K562 (cell line): Measurements from ENCODE around the gene GTF2A1. TPM values are rescaled to one million over a fixed set of nuclear protein-coding genes. Genes with fewer than 3 reads are reported as not detected.

Experiments
- ATAC-seq: fragments of 200-7000 bp; cut with Tn5 transposase; 3 replicates; pipeline ENCODE4 v1.9.1; 2020; ENCODE audit warnings: moderate library complexity
- BruUV-seq: library from RNA; stranded (reverse); fragments of 400-500 nt; replicated peaks from 2 replicates; lab custom pipeline; 2021; lab: Mats Ljungman, UMichigan
- CTCF ChIA-PET: fragments of 300-600 bp; formaldehyde crosslinking; extraction: SDS; loops from one replicate; lab custom pipeline; 2021; ENCODE audit warnings: low intra/inter-chr PET ratio; lab: Yijun Ruan, JAX
- POLR2A ChIA-PET: fragments of 300-600, 350-650 bp; sonication (Branson Sonifier 250); formaldehyde crosslinking; extraction: SDS; loops from one replicate; lab custom pipeline; 2021; ENCODE audit warnings: antibody characterized with exemption, inconsistent platforms; lab: Yijun Ruan, JAX
- DNase-seq, 4 experiments: peaks; one replicate each; pipeline versions ENCODE4 v3.0.0 to v3.0.0-alpha.2; 2011 to 2018; ENCODE audit warnings: low spot score in 3 of 4, mixed read lengths in 3 of 4; ENCODE audit errors: extremely low read depth in 1 of 4
- FAIRE-seq: peaks from 2 replicates; lab custom pipeline; 2011; peaks lifted over from hg19 to GRCh38; lab: Jason Lieb, UNC
- H2AFZ ChIP-seq: 2 replicates; pipeline ENCODE4 v1.6.0; 2011; ENCODE audit warnings: low read depth, low read length, control low read depth, inconsistent platforms
- H3K27ac ChIP-seq: fragments of 200-600 bp; 3 replicates; pipeline ENCODE4 v1.8.0; 2011; ENCODE audit warnings: low read depth, mild to moderate bottlenecking, control low read depth, inconsistent platforms, low read length, moderate library complexity, mixed read lengths; ENCODE audit errors: extremely low read depth
- H3K27me3 ChIP-seq, 2 experiments: fragments of 300-600 bp in 1 of 2; 2 replicates in 1 of 2; 3 replicates in 1 of 2; pipeline versions ENCODE4 v1.6.0 to v1.8.0; 2011; ENCODE audit warnings: inconsistent platforms in 2 of 2, low read length in 2 of 2, mild to moderate bottlenecking in 1 of 2, mixed read lengths in 1 of 2, moderate library complexity in 1 of 2; ENCODE audit not compliant: control insufficient read depth in 2 of 2, insufficient read depth in 2 of 2
- H3K36me3 ChIP-seq: fragments of 300-600 bp; 3 replicates; pipeline ENCODE4 v1.8.0; 2011; ENCODE audit warnings: mild to moderate bottlenecking, low read length, inconsistent platforms; ENCODE audit not compliant: control insufficient read depth, insufficient read depth
- H3K4me1 ChIP-seq, 2 experiments: fragments of 200-600 bp in 1 of 2; replicated peaks in 1 of 2; 2 replicates in 1 of 2; 3 replicates in 1 of 2; pipeline versions ENCODE4 v1.5.1 to v1.8.0; 2011; ENCODE audit warnings: inconsistent platforms in 2 of 2, low read length in 2 of 2, mild to moderate bottlenecking in 1 of 2, mixed read lengths in 1 of 2, moderate library complexity in 1 of 2; ENCODE audit not compliant: control insufficient read depth in 2 of 2, insufficient read depth in 2 of 2
- H3K4me2 ChIP-seq: 2 replicates; pipeline ENCODE4 v1.6.1; 2011; ENCODE audit warnings: low read length, control low read depth, inconsistent platforms, mixed read lengths; ENCODE audit not compliant: insufficient read depth
- H3K4me3 ChIP-seq: fragments of 200-600 bp; sonication (generic), shearing (Covaris generic); 2 replicates; pipeline ENCODE4 v1.5.1; 2016; ENCODE audit warnings: control low read depth, inconsistent platforms
- H3K79me2 ChIP-seq: fragments of 200-600 bp; 3 replicates; pipeline ENCODE4 v1.8.0; 2011; ENCODE audit warnings: low read length, inconsistent platforms; ENCODE audit not compliant: control insufficient read depth, insufficient read depth
- H3K9ac ChIP-seq, 2 experiments: 2 replicates each; pipeline versions ENCODE4 v1.6.0 to v1.6.1; 2011; ENCODE audit warnings: low read depth in 2 of 2, low read length in 2 of 2, control low read depth in 1 of 2, inconsistent platforms in 1 of 2, mild to moderate bottlenecking in 1 of 2, mixed read lengths in 1 of 2; ENCODE audit not compliant: insufficient read depth in 1 of 2
- H3K9me1 ChIP-seq: one replicate; pipeline ENCODE4 v1.6.0; 2011; ENCODE audit warnings: inconsistent platforms, mild to moderate bottlenecking, low read length, moderate library complexity; ENCODE audit not compliant: control insufficient read depth, insufficient read depth
- H3K9me3 ChIP-seq: replicated peaks from 2 replicates; pipeline ENCODE4 v1.5.1; 2011; ENCODE audit warnings: low read depth, low read length, inconsistent platforms; ENCODE audit not compliant: control insufficient read depth, insufficient read depth
- H4K20me1 ChIP-seq: replicated peaks from 2 replicates; pipeline ENCODE4 v1.6.1; 2011; ENCODE audit warnings: low read length, inconsistent platforms, mixed read lengths; ENCODE audit not compliant: control insufficient read depth, insufficient read depth
- ARID2 ChIP-seq: fragments of 450-650 bp; IDR thresholded peaks from 2 replicates; pipeline ENCODE4 v1.6.1; 2017; ENCODE audit warnings: antibody characterized with exemption, mild to moderate bottlenecking
- DDX20 ChIP-seq: fragments of 450-650 bp; IDR thresholded peaks from 2 replicates; pipeline ENCODE4 v1.6.1; 2016; ENCODE audit warnings: missing genetic modification characterization, low read depth, mild to moderate bottlenecking, missing compliant biosample characterization, moderate library complexity
- FOSL1 ChIP-seq: fragments of 200-800 bp; sonication (Bioruptor generic); conservative IDR thresholded peaks from 2 replicates; pipeline ENCODE4 v1.6.1; 2016; ENCODE audit warnings: missing genetic modification characterization, missing compliant biosample characterization
- GATA2 ChIP-seq: sonication (generic); formaldehyde crosslinking; IDR thresholded peaks from 2 replicates; pipeline ENCODE4 v1.4.0; 2020; ENCODE audit warnings: mild to moderate bottlenecking, missing genetic modification reagents
- KDM4B ChIP-seq, 2 experiments: fragments of 450-650 bp in 1 of 2; sonication (generic) in 1 of 2; IDR thresholded peaks; 2 replicates each; pipeline ENCODE4 v1.6.1; 2016 to 2017; ENCODE audit warnings: borderline replicate concordance in 2 of 2, antibody characterized with exemption in 1 of 2, low read depth in 1 of 2, mild to moderate bottlenecking in 1 of 2
- KDM5B ChIP-seq: fragments of 200-600 bp; sonication (generic); IDR thresholded peaks from 2 replicates; pipeline ENCODE4 v1.6.1; 2012; ENCODE audit warnings: low read depth, mild to moderate bottlenecking, moderate library complexity, low read length, control low read depth, inconsistent platforms; ENCODE audit not compliant: insufficient replicate concordance
- PHF20 ChIP-seq: fragments of 450-650 bp; IDR thresholded peaks from 2 replicates; pipeline ENCODE4 v1.6.1; 2018; ENCODE audit not compliant: partially characterized antibody
- RNF2 ChIP-seq: sonication (generic); IDR thresholded peaks from 2 replicates; pipeline ENCODE4 v1.6.1; 2016
- TSC22D4 ChIP-seq: fragments of 450-650 bp; IDR thresholded peaks from 2 replicates; pipeline ENCODE4 v1.6.1; 2016; ENCODE audit warnings: missing genetic modification characterization, missing biosample characterization, control low read depth
- ZNF347 ChIP-seq: fragments of 450-650 bp; formaldehyde crosslinking; IDR thresholded peaks from 2 replicates; pipeline ENCODE4 v1.4.0; 2020; ENCODE audit warnings: low read depth, mild to moderate bottlenecking, moderate library complexity
- ZNF717 ChIP-seq: fragments of 250-450 bp; sonication (Bioruptor Pico); IDR thresholded peaks from 2 replicates; pipeline ENCODE4 v1.5.0; 2021
- WGBS: fragments of 100-300 bp; shearing (Covaris generic); methylation state at CpG from one replicate; pipeline ENCODE4 v1.1.6; 2016; ENCODE audit warnings: low coverage, mixed read lengths; ENCODE audit not compliant: insufficient coverage; ENCODE audit errors: missing lambda C conversion rate; 5-methylcytosine and 5-hydroxymethylcytosine counted together
- in situ Hi-C: fragments of 300-500 bp; cut with MboI; formaldehyde crosslinking; loops from 4 replicates; pipeline ENCODE4 v1.15.0; 2018; ENCODE audit warnings: inconsistent platforms, mixed read lengths
- intact Hi-C: fragments of 100-400 bp; cut with micrococcal nuclease; formaldehyde crosslinking; loops from 2 replicates; pipeline ENCODE4 v1.14.2; 2022
- polyA plus RNA-seq, 8 experiments: library from polyadenylated mRNA; depleted of rRNA in 4 of 8; stranded (reverse) in 5 of 8; unstranded in 3 of 8; fragments of >200 nt; fragmentation: Nextera tagmentation in 2 of 8; fragmentation: Illumina TruSeq in 1 of 8; extraction: Ambion mirVana in 2 of 8; extraction: Trizol in 1 of 8; gene quantifications; 2 replicates each; pipeline versions ENCODE4 v1.2.1 to v1.2.3, GENCODE V29; 2011 to 2014; ENCODE audit warnings: inconsistent platforms in 1 of 8, missing spikeins in 1 of 8
- total RNA-seq, 7 experiments: library from RNA; depleted of rRNA in 6 of 7; stranded (reverse); fragments of >200 nt in 6 of 7; fragmentation: Illumina TruSeq in 2 of 7; extraction: Trizol in 2 of 7; gene quantifications; 2 replicates each; pipeline versions ENCODE4 v1.2.1 to v1.2.3, GENCODE V29; 2011 to 2021; ENCODE audit warnings: low replicate concordance in 1 of 7
- TF ChIP-seq, protein P1 (sequence below): fragments of 250-450 bp; sonication (Bioruptor Pico); IDR thresholded peaks from 2 replicates; pipeline ENCODE4 v1.9.0; 2021; ENCODE audit warnings: mild to moderate bottlenecking, inconsistent platforms
- TF ChIP-seq, protein P2 (sequence below): fragments of 450-650 bp; IDR thresholded peaks from 2 replicates; pipeline ENCODE4 v1.6.1; 2018; ENCODE audit not compliant: partially characterized antibody
- TF ChIP-seq, protein P3 (sequence below), 2 experiments: fragments of 450-650 bp in 1 of 2; sonication (generic) in 1 of 2; formaldehyde crosslinking in 1 of 2; IDR thresholded peaks in 1 of 2; conservative IDR thresholded peaks in 1 of 2; 2 replicates each; pipeline versions ENCODE4 v1.6.1 to v1.8.1; 2016 to 2023; ENCODE audit warnings: mild to moderate bottlenecking in 2 of 2, moderate library complexity in 2 of 2, inconsistent platforms in 1 of 2, missing genetic modification reagents in 1 of 2

GTF2A1 gene
- total and polyA plus RNA-seq, 9 of the 15 experiments (the other 6 are each of a cell fraction or from before 2014, with no cell fraction given) = 3.4 to 22.8 (median 14.7) TPM

- TF ChIP-seq, protein P1, sequence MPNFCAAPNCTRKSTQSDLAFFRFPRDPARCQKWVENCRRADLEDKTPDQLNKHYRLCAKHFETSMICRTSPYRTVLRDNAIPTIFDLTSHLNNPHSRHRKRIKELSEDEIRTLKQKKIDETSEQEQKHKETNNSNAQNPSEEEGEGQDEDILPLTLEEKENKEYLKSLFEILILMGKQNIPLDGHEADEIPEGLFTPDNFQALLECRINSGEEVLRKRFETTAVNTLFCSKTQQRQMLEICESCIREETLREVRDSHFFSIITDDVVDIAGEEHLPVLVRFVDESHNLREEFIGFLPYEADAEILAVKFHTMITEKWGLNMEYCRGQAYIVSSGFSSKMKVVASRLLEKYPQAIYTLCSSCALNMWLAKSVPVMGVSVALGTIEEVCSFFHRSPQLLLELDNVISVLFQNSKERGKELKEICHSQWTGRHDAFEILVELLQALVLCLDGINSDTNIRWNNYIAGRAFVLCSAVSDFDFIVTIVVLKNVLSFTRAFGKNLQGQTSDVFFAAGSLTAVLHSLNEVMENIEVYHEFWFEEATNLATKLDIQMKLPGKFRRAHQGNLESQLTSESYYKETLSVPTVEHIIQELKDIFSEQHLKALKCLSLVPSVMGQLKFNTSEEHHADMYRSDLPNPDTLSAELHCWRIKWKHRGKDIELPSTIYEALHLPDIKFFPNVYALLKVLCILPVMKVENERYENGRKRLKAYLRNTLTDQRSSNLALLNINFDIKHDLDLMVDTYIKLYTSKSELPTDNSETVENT (CRISPR knock-in tag) = no peak
- TF ChIP-seq ARID2 = no peak
Measured at GRCh38 chr14:81161088-81161487, 59.7 kb downstream of the GTF2A1 start (continued).

DNA sequence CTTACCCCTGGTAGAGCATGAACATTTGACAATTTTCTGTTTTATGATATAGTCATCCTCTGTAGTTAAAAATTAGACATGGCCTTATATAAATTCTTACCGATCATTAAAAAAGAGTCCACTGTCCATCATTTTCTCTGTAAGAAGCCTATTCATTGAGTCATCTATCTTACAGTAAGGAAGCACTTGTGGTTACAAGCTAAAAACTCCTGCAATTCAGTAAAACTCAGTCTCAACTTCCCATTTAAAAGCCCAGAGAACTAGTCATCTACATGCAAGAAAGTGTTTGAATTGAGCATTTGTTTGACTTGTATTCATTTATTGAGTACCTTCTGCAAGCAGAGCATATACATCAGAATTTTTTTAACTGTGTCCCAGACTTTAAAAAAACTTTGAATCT is 63.3 kb downstream of the GTF2A1 start:
- FAIRE-seq (no peak), ATAC-seq (no peak), DNase-seq (no peak)
- H3K9me1 ChIP-seq = no peaks in the 10 kb centered on the region
- ChIA-PET POLR2A (no interaction called here), CTCF (no interaction called here)
- no peaks in the 10 kb centered on the region for H3K79me2 ChIP-seq
- no TSS peak for BruUV-seq
- H3K4me3 ChIP-seq = no peak overlapping the region
- in situ Hi-C loops (loop anchor here (5.0 kb wide), 1 partner anchor 160 kb away; no protein-coding TSS in a partner anchor), intact Hi-C loops (no loop called here)
- 85% methylated on average over 1 of the region's 1 CpG for WGBS
- no peaks in the 10 kb centered on the region for H3K36me3 ChIP-seq
- H3K9me3 ChIP-seq = no peaks in the 10 kb centered on the region
- peaks cover 0 to 4% of the 10 kb centered on the region in 2 experiments; a peak in 2 of 5 replicates for H3K4me1 ChIP-seq
- no peaks in the 10 kb centered on the region for H3K27me3 ChIP-seq
- no peak overlapping the region for H3K4me2 ChIP-seq
- no peak overlapping the region for H2AFZ ChIP-seq
- H3K27ac ChIP-seq = no peak overlapping the region
- no peak overlapping the region for H3K9ac ChIP-seq
- no peaks in the 10 kb centered on the region for H4K20me1 ChIP-seq
- TF ChIP-seq DDX20 (tag) (no peak), KDM5B (no peak), ZNF717 (CRISPR knock-in tag) (no peak), KDM4B (IDR thresholded peaks at IDR 0.05; ENCODE audit: borderline replicate concordance in 2 of 2, low read depth in 1 of 2) (no peak), RNF2 (no peak), ZNF347 (CRISPR knock-in tag) (no peak), PHF20 (no peak), FOSL1 (no peak), TSC22D4 (tag) (no peak), GATA2 (CRISPR knock-in tag) (no peak)
- TF ChIP-seq, protein P2, sequence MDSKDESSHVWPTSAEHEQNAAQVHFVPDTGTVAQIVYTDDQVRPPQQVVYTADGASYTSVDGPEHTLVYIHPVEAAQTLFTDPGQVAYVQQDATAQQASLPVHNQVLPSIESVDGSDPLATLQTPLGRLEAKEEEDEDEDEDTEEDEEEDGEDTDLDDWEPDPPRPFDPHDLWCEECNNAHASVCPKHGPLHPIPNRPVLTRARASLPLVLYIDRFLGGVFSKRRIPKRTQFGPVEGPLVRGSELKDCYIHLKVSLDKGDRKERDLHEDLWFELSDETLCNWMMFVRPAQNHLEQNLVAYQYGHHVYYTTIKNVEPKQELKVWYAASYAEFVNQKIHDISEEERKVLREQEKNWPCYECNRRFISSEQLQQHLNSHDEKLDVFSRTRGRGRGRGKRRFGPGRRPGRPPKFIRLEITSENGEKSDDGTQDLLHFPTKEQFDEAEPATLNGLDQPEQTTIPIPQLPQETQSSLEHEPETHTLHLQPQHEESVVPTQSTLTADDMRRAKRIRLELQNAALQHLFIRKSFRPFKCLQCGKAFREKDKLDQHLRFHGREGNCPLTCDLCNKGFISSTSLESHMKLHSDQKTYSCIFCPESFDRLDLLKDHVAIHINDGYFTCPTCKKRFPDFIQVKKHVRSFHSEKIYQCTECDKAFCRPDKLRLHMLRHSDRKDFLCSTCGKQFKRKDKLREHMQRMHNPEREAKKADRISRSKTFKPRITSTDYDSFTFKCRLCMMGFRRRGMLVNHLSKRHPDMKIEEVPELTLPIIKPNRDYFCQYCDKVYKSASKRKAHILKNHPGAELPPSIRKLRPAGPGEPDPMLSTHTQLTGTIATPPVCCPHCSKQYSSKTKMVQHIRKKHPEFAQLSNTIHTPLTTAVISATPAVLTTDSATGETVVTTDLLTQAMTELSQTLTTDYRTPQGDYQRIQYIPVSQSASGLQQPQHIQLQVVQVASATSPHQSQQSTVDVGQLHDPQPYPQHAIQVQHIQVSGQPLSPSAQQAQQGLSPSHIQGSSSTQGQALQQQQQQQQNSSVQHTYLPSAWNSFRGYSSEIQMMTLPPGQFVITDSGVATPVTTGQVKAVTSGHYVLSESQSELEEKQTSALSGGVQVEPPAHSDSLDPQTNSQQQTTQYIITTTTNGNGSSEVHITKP = no peak
- TF ChIP-seq, protein P3, sequence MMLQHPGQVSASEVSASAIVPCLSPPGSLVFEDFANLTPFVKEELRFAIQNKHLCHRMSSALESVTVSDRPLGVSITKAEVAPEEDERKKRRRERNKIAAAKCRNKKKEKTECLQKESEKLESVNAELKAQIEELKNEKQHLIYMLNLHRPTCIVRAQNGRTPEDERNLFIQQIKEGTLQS (IDR thresholded peaks at IDR 0.05) = no peak
- TF ChIP-seq, protein P3 (CRISPR knock-in tag; conservative IDR thresholded peaks at IDR 0.05) = no peak
